ENCODE measurements around the gene S100A16.

Gene S100A16

GRCh38 chr1:153635872-153636271 lies 22.9 kb upstream of the S100A16 start:
- no peak for DNase-seq

GRCh38 chr1:153633754-153634665 lies 21.1 kb upstream of the S100A16 start, which contains the start of gene CHTOP:
CHTOP (plus strand) TSS chr1:153634066; CDS start chr1:153636589, 2,523 bp downstream.
- DNase-seq = peak; percentile 94

- no peak for DNase-seq
These were observed 20.3 kb upstream of the S100A16 start for GRCh38 chr1:153633161-153633753.

- DNase-seq = no peak
These were observed 18.4 kb upstream of the S100A16 start for GRCh38 chr1:153631047-153632022.

- no peak for DNase-seq
These were observed 17.4 kb upstream of the S100A16 start for GRCh38 chr1:153630384-153630783.

GRCh38 chr1:153629971-153630370 lies 17.0 kb upstream of the S100A16 start:
- DNase-seq = no peak

GRCh38 chr1:153629343-153629665 lies 16.4 kb upstream of the S100A16 start:
- DNase-seq = no peak

- no peak for DNase-seq
These were observed 15.9 kb upstream of the S100A16 start for GRCh38 chr1:153628638-153629342.

- DNase-seq = no peak
These were observed 15.0 kb upstream of the S100A16 start, which contains the start of gene S100A1 for GRCh38 chr1:153627715-153628626. S100A1 (plus strand) TSS chr1:153628434; CDS start chr1:153630522, 2,088 bp downstream.

- peak; percentile 20 for DNase-seq
These were observed 14.2 kb upstream of the S100A16 start, which contains the start of gene S100A13 for GRCh38 chr1:153626904-153627714. S100A13 (minus strand) TSS chr1:153627505; CDS start chr1:153626472, 1,033 bp downstream.

GRCh38 chr1:153626477-153626903 lies 13.6 kb upstream of the S100A16 start:
- no peak for DNase-seq

- no peak for DNase-seq
These were observed 12.2 kb upstream of the S100A16 start for GRCh38 chr1:153624965-153625611.

GRCh38 chr1:153623101-153623500 lies 10.2 kb upstream of the S100A16 start:
- DNase-seq = no peak

- DNase-seq = no peak
These were observed 6.2 kb upstream of the S100A16 start for GRCh38 chr1:153619171-153619570.

GRCh38 chr1:153617663-153618062 lies 4.7 kb upstream of the S100A16 start:
- DNase-seq = peak; percentile 87

- DNase-seq = no peak
These were observed 4.0 kb upstream of the S100A16 start for GRCh38 chr1:153616917-153617311.

GRCh38 chr1:153616144-153616916 lies 3.4 kb upstream of the S100A16 start, which contains the start of gene S100A14:
S100A14 (minus strand) TSS chr1:153616325; CDS start chr1:153615858, 467 bp downstream.
- DNase-seq = no peak

- no peak for DNase-seq
These were observed 2.5 kb upstream of the S100A16 start for GRCh38 chr1:153615406-153615805.

- DNase-seq = no peak
These were observed 2.0 kb upstream of the S100A16 start for GRCh38 chr1:153614906-153615305.

Measured in CD4-positive, alpha-beta T cell treated with Interleukin-17A for 4 hours (primary cell).